Left forelimb (tissue), 1 donor: ENCODE measurements around the gene SGMS2.
A peak's percentile ranks its signal among the peaks of the same experiment; 100 is the strongest.
"Not testable (repeated sequence)": the region's sequence is repeated elsewhere in the genome, so short reads cannot be mapped to it uniquely, and the experiment has no call there.

Experiments used
- DNase-seq: peaks from one replicate; pipeline ENCODE4 v3.0.0-alpha.2; 2018; ENCODE audit warnings: low spot score

Gene SGMS2

GRCh38 chr4:107913283-107913899 lies 88.7 kb downstream of the SGMS2 start:
- no peak for DNase-seq

GRCh38 chr4:107915220-107915619 lies 90.5 kb downstream of the SGMS2 start:
- DNase-seq = no peak

- DNase-seq = no peak
These were observed 91.9 kb downstream of the SGMS2 start for GRCh38 chr4:107916623-107917022.

DNA sequence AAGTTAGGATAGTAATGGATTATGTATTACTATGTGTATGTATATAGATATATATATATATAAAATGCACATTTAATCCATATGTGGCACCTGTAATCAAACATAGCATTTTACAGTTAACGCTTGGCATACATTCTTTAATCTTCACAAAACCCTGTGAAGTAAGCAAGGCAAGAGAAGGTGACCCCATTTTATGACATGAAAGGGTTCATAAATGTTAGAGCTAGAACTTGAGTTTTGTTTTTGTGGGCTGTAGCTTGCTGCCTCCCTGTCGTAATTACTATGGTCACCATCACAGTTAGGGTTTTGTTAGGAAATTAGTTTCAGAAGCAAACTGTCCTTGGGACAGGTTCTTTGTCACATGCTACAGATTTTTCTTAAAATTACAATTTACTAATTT lies 92.8 kb downstream of the SGMS2 start:
- DNase-seq = no peak

GRCh38 chr4:107922486-107923473 lies 98.0 kb downstream of the SGMS2 start:
- no peak for DNase-seq

- DNase-seq = not testable (repeated sequence)
These were observed 101.0 kb downstream of the SGMS2 start for GRCh38 chr4:107925713-107926112.

GRCh38 chr4:107926875-107927274 lies 102.1 kb downstream of the SGMS2 start:
- not testable (repeated sequence) for DNase-seq

- peak; percentile 90 for DNase-seq
These were observed 106.4 kb downstream of the SGMS2 start, which contains the start of gene CYP2U1 for GRCh38 chr4:107930821-107931774. Gene CYP2U1, plus strand, starts transcription at chr4:107931549. Its CDS starts 95 bp downstream, at chr4:107931644.

GRCh38 chr4:107931775-107932321 lies 107.1 kb downstream of the SGMS2 start:
- DNase-seq = no peak

DNA sequence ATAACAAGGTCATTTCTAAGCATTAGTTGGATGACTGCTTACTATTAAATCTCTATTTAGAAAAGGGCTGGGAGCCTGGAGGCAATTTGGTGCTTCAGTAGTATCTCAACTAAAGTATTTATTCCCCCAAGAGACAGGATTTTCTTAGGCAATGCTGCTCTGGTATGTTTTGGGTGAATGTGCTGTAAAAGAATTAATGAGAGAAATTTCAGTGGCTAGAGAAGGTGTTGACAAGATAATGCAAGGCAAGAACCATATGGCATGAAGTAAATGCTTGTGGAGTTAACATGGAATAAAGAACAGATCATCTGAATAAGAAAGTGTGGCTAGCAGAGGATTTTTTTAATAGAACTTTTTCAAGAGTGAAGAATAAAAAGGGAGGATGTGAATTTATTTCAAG lies 110.5 kb downstream of the SGMS2 start:
- no peak for DNase-seq

DNA sequence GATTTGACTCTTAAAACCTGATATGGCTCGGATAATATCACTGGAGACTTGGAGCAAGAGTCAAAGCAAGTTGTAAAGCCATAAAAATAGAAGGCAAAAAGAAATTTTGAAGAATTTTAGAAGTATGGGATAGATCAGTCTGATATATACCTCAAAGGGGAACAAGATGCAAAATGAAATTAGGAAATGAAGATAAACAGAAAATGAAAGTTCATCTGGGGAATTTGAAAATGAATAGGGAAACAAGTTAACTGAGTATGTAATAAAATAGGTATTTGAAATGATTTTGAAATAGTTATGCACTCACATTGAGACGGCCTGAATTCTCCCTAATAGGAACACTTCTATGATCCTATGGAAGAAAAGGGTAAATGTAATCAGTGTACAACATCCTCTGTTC lies 112.3 kb downstream of the SGMS2 start:
- no peak for DNase-seq

- DNase-seq = no peak
These were observed 114.6 kb downstream of the SGMS2 start for GRCh38 chr4:107939307-107939706.

- DNase-seq = no peak
These were observed 121.1 kb downstream of the SGMS2 start for GRCh38 chr4:107945809-107946208.

DNA sequence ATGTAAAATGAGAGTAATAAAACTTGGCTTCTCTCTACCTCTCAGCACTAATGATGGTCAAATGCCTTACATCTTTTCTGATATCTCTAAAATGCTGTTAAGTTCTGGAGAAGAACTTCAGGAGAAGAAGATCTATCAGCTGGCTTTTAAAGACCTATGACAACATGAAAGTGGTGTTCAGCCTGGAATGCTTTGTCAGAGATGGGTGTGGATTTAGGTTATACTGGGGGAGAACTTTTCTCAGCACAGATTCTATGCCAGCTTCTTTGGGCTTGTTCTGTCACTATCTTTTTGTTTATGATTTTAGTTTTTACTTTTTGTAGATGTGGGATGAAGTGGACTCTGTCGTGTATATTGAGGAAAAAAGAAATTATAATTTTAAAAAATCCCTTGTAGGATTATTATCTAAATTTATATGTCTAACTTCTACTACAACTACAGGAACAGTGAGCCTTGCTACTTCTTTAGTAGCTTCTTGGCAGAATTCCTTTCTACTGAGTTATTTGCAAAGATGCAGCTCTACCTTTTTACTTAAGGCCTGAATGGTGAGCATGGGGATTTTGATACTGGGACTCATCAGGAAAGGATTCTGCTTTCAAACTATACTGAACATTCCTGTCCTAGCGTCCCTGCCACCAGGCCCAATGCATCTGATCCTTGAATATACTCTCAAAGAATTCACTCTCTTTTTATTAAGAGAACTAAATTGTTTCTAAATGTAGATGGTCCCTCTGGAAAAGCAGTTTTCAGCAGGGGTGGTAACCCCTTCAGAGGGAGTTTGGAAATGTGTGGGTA lies 126.2 kb downstream of the SGMS2 start:
- DNase-seq = no peak

DNA sequence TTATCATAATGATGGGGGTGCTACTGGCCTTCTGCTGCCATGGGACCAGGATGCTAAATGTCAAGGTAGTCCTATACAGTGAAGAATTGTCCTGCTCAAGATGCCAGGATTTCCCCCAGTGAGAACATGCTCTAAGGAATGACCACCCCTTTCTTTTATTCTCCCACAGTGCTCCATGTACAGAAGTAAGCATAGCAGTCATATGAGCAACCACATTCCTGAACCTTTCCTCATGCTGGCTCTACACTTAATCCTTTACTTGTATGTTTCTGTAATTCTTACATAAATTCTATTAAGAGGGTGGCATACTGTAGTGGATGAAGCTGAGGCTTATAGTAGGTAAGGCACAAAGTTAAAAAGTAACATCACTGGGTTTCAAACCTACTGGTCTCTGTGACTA lies 126.8 kb downstream of the SGMS2 start:
- DNase-seq = no peak

DNA sequence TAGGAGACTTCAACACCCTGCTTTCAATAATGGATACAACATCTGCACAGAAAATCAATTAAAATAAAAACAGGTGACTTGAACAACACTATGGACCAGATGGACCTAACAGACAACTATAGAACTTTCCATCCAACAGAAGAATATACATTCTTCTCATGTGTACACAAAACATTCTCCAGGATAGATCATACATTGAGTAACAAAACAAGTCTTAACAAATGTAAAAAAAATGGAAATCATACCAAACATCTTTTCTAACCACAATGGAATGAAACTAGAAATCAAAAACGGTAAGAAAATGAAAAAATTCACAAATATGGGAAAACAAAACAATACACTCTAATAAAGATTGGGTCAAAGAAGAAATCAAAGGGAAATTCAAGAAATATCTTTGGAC lies 131.3 kb downstream of the SGMS2 start:
- DNase-seq = no peak
